OCI-LY7 (cell line): ENCODE data around the gene GCH1.

Experiments
- CTCF ChIP-seq: fragments of 200-600 bp; sonication (generic); conservative IDR thresholded peaks from 2 replicates; pipeline ENCODE4 v1.5.1; 2014; ENCODE audit warnings: mild to moderate bottlenecking, antibody characterized with exemption, low read length, moderate library complexity, mixed read lengths
- EZH2phosphoT487 ChIP-seq: fragments of 200-600 bp; sonication (generic); IDR thresholded peaks from 2 replicates; pipeline ENCODE4 v1.6.1; 2018; ENCODE audit warnings: low read depth, borderline replicate concordance, mild to moderate bottlenecking, mixed run types, antibody characterized with exemption, low read length, moderate library complexity, mixed read lengths

GRCh38 chr14:54889919-54890318, 12.7 kb downstream of the GCH1 start:
- TF ChIP-seq CTCF (no peak), EZH2phosphoT487 (no peak)
